Measurements from ENCODE around the gene TRIM47.
"Not testable (repeated sequence)": the region's sequence is repeated elsewhere in the genome, so short reads cannot be mapped to it uniquely, and the experiment has no call there.

The TRIM47 gene

GRCh38 chr17:75893305-75894048 lies 15.1 kb upstream of the TRIM47 start:
- in situ Hi-C loops (cut with HindIII; ENCODE audit: low sequenced_read_pairs), result no loop called here

GRCh38 chr17:75892556-75893224 lies 14.3 kb upstream of the TRIM47 start:
- in situ Hi-C loops (cut with HindIII; ENCODE audit: low sequenced_read_pairs), result no loop called here

- in situ Hi-C loops (cut with HindIII; ENCODE audit: low sequenced_read_pairs), result no loop called here
These were observed 13.5 kb upstream of the TRIM47 start for GRCh38 chr17:75891605-75892555.

GRCh38 chr17:75891022-75891604 lies 12.7 kb upstream of the TRIM47 start:
- in situ Hi-C loops (cut with HindIII; ENCODE audit: low sequenced_read_pairs), result no loop called here

- in situ Hi-C loops (cut with HindIII; ENCODE audit: low sequenced_read_pairs), result no loop called here
These were observed 11.1 kb upstream of the TRIM47 start for GRCh38 chr17:75889454-75889853.

GRCh38 chr17:75888484-75888883 lies 10.1 kb upstream of the TRIM47 start:
- in situ Hi-C loops (cut with HindIII; ENCODE audit: low sequenced_read_pairs), result no loop called here

GRCh38 chr17:75885860-75886259 lies 7.5 kb upstream of the TRIM47 start:
- in situ Hi-C loops (cut with HindIII; ENCODE audit: low sequenced_read_pairs), result not testable (repeated sequence)

- in situ Hi-C loops (cut with HindIII; ENCODE audit: low sequenced_read_pairs), result no loop called here
These were observed 7.0 kb upstream of the TRIM47 start for GRCh38 chr17:75885431-75885830.

- in situ Hi-C loops (cut with HindIII; ENCODE audit: low sequenced_read_pairs), result no loop called here
These were observed 3.5 kb upstream of the TRIM47 start for GRCh38 chr17:75881678-75882454.

- in situ Hi-C loops (cut with HindIII; ENCODE audit: low sequenced_read_pairs), result no loop called here
These were observed 1.9 kb upstream of the TRIM47 start for GRCh38 chr17:75880266-75880665.

GRCh38 chr17:75877752-75878173 lies 618 bp downstream of the TRIM47 start:
- in situ Hi-C loops (cut with HindIII; ENCODE audit: low sequenced_read_pairs), result no loop called here

- in situ Hi-C loops (cut with HindIII; ENCODE audit: low sequenced_read_pairs), result no loop called here
These were observed 1.2 kb downstream of the TRIM47 start for GRCh38 chr17:75876938-75877751.

- in situ Hi-C loops (cut with HindIII; ENCODE audit: low sequenced_read_pairs), result no loop called here
These were observed 2.0 kb downstream of the TRIM47 start for GRCh38 chr17:75876190-75876937.

GRCh38 chr17:75875940-75876189 lies 2.5 kb downstream of the TRIM47 start:
- in situ Hi-C loops (cut with HindIII; ENCODE audit: low sequenced_read_pairs), result no loop called here

GRCh38 chr17:75875182-75875939 lies 3.0 kb downstream of the TRIM47 start:
- in situ Hi-C loops (cut with HindIII; ENCODE audit: low sequenced_read_pairs), result no loop called here

GRCh38 chr17:75874323-75875181 lies 3.8 kb downstream of the TRIM47 start:
- in situ Hi-C loops (cut with HindIII; ENCODE audit: low sequenced_read_pairs), result no loop called here

GRCh38 chr17:75873587-75874322 lies 4.6 kb downstream of the TRIM47 start:
- in situ Hi-C loops (cut with HindIII; ENCODE audit: low sequenced_read_pairs), result no loop called here
